ENCODE data around the gene GPC3. TPM values are rescaled to one million over a fixed set of nuclear protein-coding genes. Genes with fewer than 3 reads are reported as not detected.

Gene GPC3
- total RNA-seq, 1 experiment from 2014 or later = 233 TPM

DNA sequence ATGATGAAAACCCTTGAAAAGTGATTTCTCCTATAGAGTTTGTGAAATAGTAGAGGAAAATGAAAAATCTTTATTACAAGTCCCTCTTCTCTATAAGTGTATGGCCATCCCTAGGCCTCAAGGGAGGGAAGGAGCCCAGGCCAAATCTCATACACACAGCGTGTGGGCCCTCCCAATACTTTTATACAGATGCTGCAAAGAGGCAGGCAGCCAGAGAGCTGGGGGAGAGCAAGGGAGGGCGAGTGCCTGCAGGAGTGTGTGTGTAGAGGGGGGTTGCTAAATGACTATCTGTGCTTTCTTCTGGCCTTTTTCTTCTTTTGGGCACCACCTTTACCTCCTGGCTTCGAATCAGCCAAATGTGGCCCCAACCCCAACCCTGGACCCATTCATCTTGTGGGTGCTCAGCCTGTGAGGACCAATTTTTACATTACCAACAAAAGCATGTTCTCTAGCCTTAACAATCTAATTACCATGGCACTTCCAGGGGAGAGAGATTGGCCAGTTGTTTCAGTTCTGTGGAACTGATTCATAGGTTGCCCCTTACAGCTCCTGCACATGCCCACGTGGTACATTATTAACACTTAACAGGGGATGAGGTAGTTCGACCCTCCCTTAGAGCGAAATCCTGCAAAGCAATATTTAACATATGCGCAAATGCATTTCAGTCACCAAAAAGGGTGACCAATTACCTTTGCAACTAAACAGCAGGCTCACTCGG is 2.0 kb downstream of the GPC3 start:
- no peaks in the 10 kb centered on the region for H3K9me3 Mint-ChIP-seq (ENCODE audit: unreplicated experiment)
- H3K4me3 ChIP-seq (ENCODE audit: low read depth, low read length) = peak overlapping the region; percentile 80
- TF ChIP-seq, protein P1, sequence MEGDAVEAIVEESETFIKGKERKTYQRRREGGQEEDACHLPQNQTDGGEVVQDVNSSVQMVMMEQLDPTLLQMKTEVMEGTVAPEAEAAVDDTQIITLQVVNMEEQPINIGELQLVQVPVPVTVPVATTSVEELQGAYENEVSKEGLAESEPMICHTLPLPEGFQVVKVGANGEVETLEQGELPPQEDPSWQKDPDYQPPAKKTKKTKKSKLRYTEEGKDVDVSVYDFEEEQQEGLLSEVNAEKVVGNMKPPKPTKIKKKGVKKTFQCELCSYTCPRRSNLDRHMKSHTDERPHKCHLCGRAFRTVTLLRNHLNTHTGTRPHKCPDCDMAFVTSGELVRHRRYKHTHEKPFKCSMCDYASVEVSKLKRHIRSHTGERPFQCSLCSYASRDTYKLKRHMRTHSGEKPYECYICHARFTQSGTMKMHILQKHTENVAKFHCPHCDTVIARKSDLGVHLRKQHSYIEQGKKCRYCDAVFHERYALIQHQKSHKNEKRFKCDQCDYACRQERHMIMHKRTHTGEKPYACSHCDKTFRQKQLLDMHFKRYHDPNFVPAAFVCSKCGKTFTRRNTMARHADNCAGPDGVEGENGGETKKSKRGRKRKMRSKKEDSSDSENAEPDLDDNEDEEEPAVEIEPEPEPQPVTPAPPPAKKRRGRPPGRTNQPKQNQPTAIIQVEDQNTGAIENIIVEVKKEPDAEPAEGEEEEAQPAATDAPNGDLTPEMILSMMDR (IDR thresholded peaks at IDR 0.05; ENCODE audit: insufficient read depth in 1 of 2, low read depth in 1 of 2, low read length in 1 of 2, severe bottlenecking in 1 of 2, unreplicated experiment in 1 of 2) = no peak
- H3K27me3 ChIP-seq (replicated peaks; ENCODE audit: control insufficient read depth, insufficient read depth, low read length) = no peaks in the 10 kb centered on the region
- H3K27me3 Mint-ChIP-seq (ENCODE audit: insufficient read depth, unreplicated experiment) = no peaks in the 10 kb centered on the region
- H3K36me3 Mint-ChIP-seq (ENCODE audit: insufficient read depth, unreplicated experiment) = peaks cover 5% of the 10 kb centered on the region
- BruUV-seq (replicated peaks) = TSS peak; percentile 9
- CTCF ChIA-PET = no interaction called here
- H3K27ac Mint-ChIP-seq (ENCODE audit: unreplicated experiment) = no peak overlapping the region
- no peaks in the 10 kb centered on the region for H3K9me3 ChIP-seq
- H3K4me1 ChIP-seq = peaks cover 14% of the 10 kb centered on the region
- intact Hi-C loops (cut with micrococcal nuclease; ENCODE audit: unreplicated experiment) = no loop called here
- peaks cover 29% of the 10 kb centered on the region for H3K4me1 Mint-ChIP-seq (ENCODE audit: low read depth, unreplicated experiment)
- no peak for DNase-seq
- peak overlapping the region; percentile 73 for H3K4me3 Mint-ChIP-seq (ENCODE audit: unreplicated experiment)
- POLR2A ChIA-PET = no interaction called here
- no peaks in the 10 kb centered on the region; the same call in 1 of the 2 replicates for H3K36me3 ChIP-seq (ENCODE audit: control insufficient read depth, insufficient read depth, low read length)

DNA sequence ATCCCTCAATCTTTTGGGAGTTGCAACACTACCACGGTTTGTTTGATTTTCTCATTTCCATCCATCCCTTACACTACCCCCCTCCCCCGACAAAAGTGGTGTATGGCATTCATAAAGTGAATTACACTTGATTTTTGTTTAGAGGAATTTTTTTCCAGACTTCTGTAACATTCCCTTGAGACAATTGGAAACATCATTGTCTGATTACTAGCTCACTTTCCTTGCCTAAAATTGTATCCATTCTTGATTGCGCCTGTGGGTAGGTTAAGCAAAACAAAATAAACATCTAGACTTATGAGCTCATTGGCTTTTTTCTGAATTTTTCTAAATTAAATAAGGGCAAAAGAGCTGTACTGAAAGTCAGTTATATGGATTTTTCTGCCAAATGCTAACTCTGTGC is 3.5 kb downstream of the GPC3 start:
- Histone ChIP-seq H3K27me3 (replicated peaks; ENCODE audit: control insufficient read depth, insufficient read depth, low read length) (no peaks in the 10 kb centered on the region), H3K9me3 (no peaks in the 10 kb centered on the region), H3K4me1 (peaks cover 14% of the 10 kb centered on the region), H3K4me3 (ENCODE audit: low read depth, low read length) (no peak overlapping the region), H3K36me3 (ENCODE audit: control insufficient read depth, insufficient read depth, low read length) (no peaks in the 10 kb centered on the region; the same call in 1 of the 2 replicates)
- no peak for DNase-seq
- Mint-ChIP-seq H3K4me1 (ENCODE audit: low read depth, unreplicated experiment) (peaks cover 17% of the 10 kb centered on the region), H3K36me3 (ENCODE audit: insufficient read depth, unreplicated experiment) (peaks cover 14% of the 10 kb centered on the region), H3K27me3 (ENCODE audit: insufficient read depth, unreplicated experiment) (no peaks in the 10 kb centered on the region), H3K9me3 (ENCODE audit: unreplicated experiment) (no peaks in the 10 kb centered on the region), H3K27ac (ENCODE audit: unreplicated experiment) (no peak overlapping the region), H3K4me3 (ENCODE audit: unreplicated experiment) (peak overlapping the region; percentile 27)
- ChIA-PET POLR2A (no interaction called here), CTCF (no interaction called here)
- intact Hi-C loops (cut with micrococcal nuclease; ENCODE audit: unreplicated experiment) = no loop called here
- TF ChIP-seq, protein P1 (IDR thresholded peaks at IDR 0.05; ENCODE audit: insufficient read depth in 1 of 2, low read depth in 1 of 2, low read length in 1 of 2, severe bottlenecking in 1 of 2, unreplicated experiment in 1 of 2) = no peak
- no TSS peak for BruUV-seq (replicated peaks)

DNA sequence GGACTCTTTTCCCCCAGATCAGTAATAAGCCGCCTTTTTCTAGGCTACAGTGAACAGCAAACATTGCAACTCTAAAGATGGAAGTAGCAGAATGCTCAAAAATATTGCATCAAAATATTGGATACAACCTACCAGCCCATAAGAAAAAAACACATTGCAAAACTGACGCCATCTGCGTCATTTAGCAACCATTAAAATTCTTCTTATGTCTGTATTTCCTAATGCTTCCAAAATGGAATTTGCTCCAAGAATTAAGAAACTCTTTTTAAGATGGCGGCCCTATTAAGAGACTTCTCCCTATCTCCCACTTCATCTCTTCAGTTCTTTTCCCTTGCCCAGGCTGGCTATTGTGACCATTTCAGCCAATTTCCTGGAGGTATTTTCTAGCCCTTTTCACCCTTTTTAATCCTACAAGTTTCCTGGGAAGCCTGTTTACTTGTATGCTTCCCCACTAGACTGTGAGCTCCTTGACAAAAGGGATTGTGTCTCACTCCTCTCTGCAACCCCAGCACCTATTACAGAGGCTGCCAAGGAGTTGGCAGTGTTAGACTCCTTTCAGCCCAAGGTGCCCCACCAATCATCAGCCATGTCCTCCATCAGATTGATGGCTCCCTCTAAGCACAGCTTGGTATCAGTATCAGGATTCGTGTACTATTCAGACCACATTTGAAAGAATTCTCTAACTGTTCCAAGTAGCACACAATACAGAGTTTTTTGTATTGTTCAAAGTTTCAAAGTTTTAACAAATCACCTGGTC is 4.4 kb downstream of the GPC3 start:
- no peaks in the 10 kb centered on the region; the same call in 1 of the 2 replicates for H3K36me3 ChIP-seq (ENCODE audit: control insufficient read depth, insufficient read depth, low read length)
- no peaks in the 10 kb centered on the region for H3K27me3 ChIP-seq (replicated peaks; ENCODE audit: control insufficient read depth, insufficient read depth, low read length)
- no peak for DNase-seq
- Mint-ChIP-seq H3K27ac (ENCODE audit: unreplicated experiment) (peak overlapping the region; percentile 25), H3K4me1 (ENCODE audit: low read depth, unreplicated experiment) (peaks cover 15% of the 10 kb centered on the region), H3K4me3 (ENCODE audit: unreplicated experiment) (no peak overlapping the region), H3K27me3 (ENCODE audit: insufficient read depth, unreplicated experiment) (no peaks in the 10 kb centered on the region), H3K9me3 (ENCODE audit: unreplicated experiment) (no peaks in the 10 kb centered on the region), H3K36me3 (ENCODE audit: insufficient read depth, unreplicated experiment) (peaks cover 14% of the 10 kb centered on the region)
- ChIA-PET CTCF (no interaction called here), POLR2A (no interaction called here)
- intact Hi-C loops (cut with micrococcal nuclease; ENCODE audit: unreplicated experiment) = no loop called here
- BruUV-seq (replicated peaks) = no TSS peak
- TF ChIP-seq, protein P1 (IDR thresholded peaks at IDR 0.05; ENCODE audit: insufficient read depth in 1 of 2, low read depth in 1 of 2, low read length in 1 of 2, severe bottlenecking in 1 of 2, unreplicated experiment in 1 of 2) = no peak
- H3K4me3 ChIP-seq (ENCODE audit: low read depth, low read length) = no peak overlapping the region
- peaks cover 14% of the 10 kb centered on the region for H3K4me1 ChIP-seq
- H3K9me3 ChIP-seq = no peaks in the 10 kb centered on the region
